ENCODE measurements around the gene BTN1A1. TPM values are rescaled to one million over a fixed set of nuclear protein-coding genes. Genes with fewer than 3 reads are reported as not detected.

The BTN1A1 gene
- total and polyA plus RNA-seq, 9 of the 15 experiments (the other 6 are each of a cell fraction or from before 2014, with no cell fraction given): 0.01 to 0.15 (median 0.06) TPM; not detected in 4

GRCh38 chr6:26537160-26537845 is 37.2 kb downstream of the BTN1A1 start (continued):
- TF ChIP-seq REST (IDR thresholded peaks at IDR 0.05; ENCODE audit: borderline replicate concordance): peak; percentile 63
- TF ChIP-seq REST (CRISPR knock-in tag; IDR thresholded peaks at IDR 0.05; ENCODE audit: low read depth): peak; percentile 25; the same call in 1 of the 2 replicates
- TF ChIP-seq, protein P1, sequence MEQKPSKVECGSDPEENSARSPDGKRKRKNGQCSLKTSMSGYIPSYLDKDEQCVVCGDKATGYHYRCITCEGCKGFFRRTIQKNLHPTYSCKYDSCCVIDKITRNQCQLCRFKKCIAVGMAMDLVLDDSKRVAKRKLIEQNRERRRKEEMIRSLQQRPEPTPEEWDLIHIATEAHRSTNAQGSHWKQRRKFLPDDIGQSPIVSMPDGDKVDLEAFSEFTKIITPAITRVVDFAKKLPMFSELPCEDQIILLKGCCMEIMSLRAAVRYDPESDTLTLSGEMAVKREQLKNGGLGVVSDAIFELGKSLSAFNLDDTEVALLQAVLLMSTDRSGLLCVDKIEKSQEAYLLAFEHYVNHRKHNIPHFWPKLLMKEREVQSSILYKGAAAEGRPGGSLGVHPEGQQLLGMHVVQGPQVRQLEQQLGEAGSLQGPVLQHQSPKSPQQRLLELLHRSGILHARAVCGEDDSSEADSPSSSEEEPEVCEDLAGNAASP (IDR thresholded peaks at IDR 0.05): no peak
- TF ChIP-seq TAL1 (IDR thresholded peaks at IDR 0.05): peak; percentile 3; the same call in 1 of the 2 replicates
- no peak for TF ChIP-seq FOXA1 (IDR thresholded peaks at IDR 0.05; ENCODE audit: borderline replicate concordance)
- TF ChIP-seq EP300 (IDR thresholded peaks at IDR 0.05; ENCODE audit: low read length): peak; percentile 81
- TF ChIP-seq ZNF398 (CRISPR knock-in tag; IDR thresholded peaks at IDR 0.05): no peak
- no peak for TF ChIP-seq HIVEP1 (CRISPR knock-in tag; IDR thresholded peaks at IDR 0.05)
- peak; percentile 45; the same call in 1 of the 2 replicates for TF ChIP-seq ZZZ3 (IDR thresholded peaks at IDR 0.05)
- no peak for TF ChIP-seq CREBBP (IDR thresholded peaks at IDR 0.05; ENCODE audit: low read depth, low read length)
- TF ChIP-seq ZBTB43 (CRISPR knock-in tag; IDR thresholded peaks at IDR 0.05): peak; percentile 52; the same call in 1 of the 2 replicates
- peak; percentile 67 for TF ChIP-seq PHF20 (IDR thresholded peaks at IDR 0.05; ENCODE audit: partially characterized antibody)
- TF ChIP-seq RB1 (IDR thresholded peaks at IDR 0.05; ENCODE audit: low read depth): peak; percentile 85
